Panc1 (cell line): Measurements from ENCODE around the gene DRAXIN. TPM values are rescaled to one million over a fixed set of nuclear protein-coding genes. Genes with fewer than 3 reads are reported as not detected.

Experiments
- ATAC-seq: fragments of 200-7000 bp; cut with Tn5 transposase; 2 replicates; pipeline ENCODE4 v1.9.1; 2020; ENCODE audit warnings: mild to moderate bottlenecking, moderate library complexity
- BruUV-seq: library from RNA; stranded (reverse); fragments of 400-500 nt; replicated peaks from 2 replicates; lab custom pipeline; 2021; lab: Mats Ljungman, UMichigan
- CTCF ChIA-PET: fragments of 300-600 bp; sonication (Branson Sonifier 250); formaldehyde crosslinking; loops from one replicate; lab custom pipeline; 2022; ENCODE audit warnings: antibody characterized with exemption; lab: Charles Lee
- POLR2A ChIA-PET: fragments of 300-600 bp; sonication (Branson Sonifier 250); formaldehyde crosslinking; loops from one replicate; lab custom pipeline; 2022; ENCODE audit warnings: antibody characterized with exemption; lab: Charles Lee
- DNase-seq: peaks from one replicate; pipeline ENCODE4 v3.0.0-alpha.2; 2010; ENCODE audit warnings: low read depth, low spot score
- H3K27ac ChIP-seq: 2 replicates; pipeline ENCODE4 v1.5.1; 2011; ENCODE audit warnings: mild to moderate bottlenecking, low read length, inconsistent platforms
- H3K27me3 ChIP-seq: fragments of 200-500 bp; sonication (Bioruptor generic); 2 replicates; pipeline ENCODE4 v1.6.0; 2014; ENCODE audit warnings: low read length, inconsistent platforms; ENCODE audit not compliant: control insufficient read depth, insufficient read depth
- H3K36me3 ChIP-seq: fragments of 200-500 bp; sonication (Bioruptor generic); 2 replicates; pipeline ENCODE4 v1.5.1; 2014; ENCODE audit warnings: inconsistent platforms, mild to moderate bottlenecking, low read length, moderate library complexity; ENCODE audit not compliant: control insufficient read depth, insufficient read depth
- H3K4me1 ChIP-seq: 2 replicates; pipeline ENCODE4 v1.5.1; 2011; ENCODE audit warnings: inconsistent platforms, mild to moderate bottlenecking, low read length, moderate library complexity; ENCODE audit not compliant: control insufficient read depth, insufficient read depth
- H3K4me3 ChIP-seq, 2 experiments: 2 replicates each; pipeline ENCODE4 v1.5.1; 2011 to 2012; ENCODE audit warnings: low read depth in 2 of 2, low read length in 2 of 2, mild to moderate bottlenecking in 2 of 2, inconsistent platforms in 1 of 2, moderate library complexity in 1 of 2
- H3K9me3 ChIP-seq: fragments of 200-500 bp; sonication (Bioruptor generic); 2 replicates; pipeline ENCODE4 v1.5.1; 2014; ENCODE audit warnings: low read depth, mild to moderate bottlenecking, inconsistent platforms, low read length, moderate library complexity; ENCODE audit not compliant: control insufficient read depth, insufficient read depth
- CTCF ChIP-seq: fragments of 450-650 bp; IDR thresholded peaks from 2 replicates; pipeline ENCODE4 v1.5.1; 2017; ENCODE audit warnings: mild to moderate bottlenecking
- POLR2AphosphoS5 ChIP-seq: IDR thresholded peaks from 2 replicates; pipeline ENCODE4 v1.6.1; 2012; ENCODE audit warnings: mild to moderate bottlenecking, low read depth, low read length, moderate library complexity
- REST ChIP-seq, 2 experiments: IDR thresholded peaks; 2 replicates each; pipeline ENCODE4 v1.6.1; 2011 to 2012; ENCODE audit warnings: low read depth in 2 of 2, control low read depth in 1 of 2, low read length in 1 of 2, mild to moderate bottlenecking in 1 of 2, moderate library complexity in 1 of 2; ENCODE audit not compliant: insufficient read depth in 1 of 2
- SIN3A ChIP-seq: IDR thresholded peaks from 2 replicates; pipeline ENCODE4 v1.6.1; 2012; ENCODE audit warnings: low read depth, mild to moderate bottlenecking, low read length, moderate library complexity, borderline replicate concordance; ENCODE audit not compliant: insufficient read depth
- TCF7L2 ChIP-seq: IDR thresholded peaks from 2 replicates; pipeline ENCODE4 v1.6.1; 2011; ENCODE audit warnings: mild to moderate bottlenecking, low read depth, low read length, inconsistent platforms
- in situ Hi-C: cut with HindIII; loops from 2 replicates; pipeline ENCODE4 v1.10.0; 2016; ENCODE audit warnings: low sequenced_read_pairs, low pct_unique_long_range_greater_than_20kb
- intact Hi-C: fragments of 100-400 bp; cut with micrococcal nuclease; formaldehyde crosslinking; loops from one replicate; pipeline ENCODE4 v1.10.0; 2022; ENCODE audit not compliant: unreplicated experiment
- total RNA-seq: library from RNA; stranded (reverse); gene quantifications from one replicate; pipeline ENCODE4 v1.2.1, GENCODE V29; 2021; ENCODE audit not compliant: unreplicated experiment

DRAXIN gene
- total RNA-seq, 1 experiment from 2014 or later: 0.13 TPM

DNA sequence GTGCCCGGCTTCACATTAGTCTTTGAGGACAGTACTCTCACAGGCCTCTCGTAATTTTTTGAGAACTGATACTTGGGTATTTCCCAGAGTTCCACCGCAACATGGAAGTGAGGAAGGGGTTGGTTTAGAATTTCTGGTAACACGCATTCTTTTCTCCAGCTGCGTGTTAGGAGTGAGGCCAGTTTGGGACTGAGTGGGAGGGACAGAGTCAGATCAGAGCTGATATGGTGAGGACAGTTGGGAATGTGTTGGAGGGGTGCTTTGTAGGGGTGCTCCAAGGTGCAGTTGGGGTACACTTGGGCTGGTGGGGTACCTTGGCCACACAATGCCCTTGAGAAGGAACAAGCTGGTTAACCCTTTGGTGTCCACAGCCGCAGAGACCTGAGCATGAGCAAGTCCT, 20.8 kb upstream of the DRAXIN start:
- TF ChIP-seq REST (IDR thresholded peaks at IDR 0.05; ENCODE audit: insufficient read depth in 1 of 2, low read depth in 2 of 2, low read length in 1 of 2) (no peak), SIN3A (no peak), CTCF (no peak), POLR2AphosphoS5 (no peak), TCF7L2 (no peak)
- no peak for DNase-seq
- ATAC-seq: no peak
- ChIA-PET POLR2A (no interaction called here), CTCF (interaction anchor here (0.5 to 1.0 kb wide), 2 partner anchors 49 to 430 kb away, joined by 3 read pairs; no protein-coding TSS in a partner anchor)
- no peak overlapping the region for H3K4me3 ChIP-seq
- no peaks in the 10 kb centered on the region for H3K27me3 ChIP-seq
- H3K27ac ChIP-seq: no peak overlapping the region
- in situ Hi-C loops: no loop called here
- intact Hi-C loops: no loop called here
- peaks cover 2% of the 10 kb centered on the region; the same call in 1 of the 2 replicates for H3K36me3 ChIP-seq
- H3K4me1 ChIP-seq: peaks cover 15% of the 10 kb centered on the region
- BruUV-seq: no TSS peak
- H3K9me3 ChIP-seq: no peaks in the 10 kb centered on the region

DNA sequence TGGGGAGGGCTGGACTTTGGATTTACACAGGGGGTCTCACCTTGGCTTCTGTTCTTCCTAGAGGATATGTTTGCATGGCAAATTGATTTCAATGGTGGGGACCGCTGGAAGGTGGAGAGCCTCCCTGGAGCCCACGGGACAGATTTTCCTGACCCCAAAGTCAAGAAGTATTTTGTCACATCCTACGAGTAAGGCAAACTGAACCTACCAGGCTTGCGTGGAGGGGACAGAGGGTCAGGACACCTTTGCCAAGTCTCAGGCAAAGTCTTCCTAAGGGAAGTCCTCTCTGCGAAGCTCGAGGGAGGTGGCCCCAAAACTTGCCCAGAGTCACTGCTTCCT, 20.3 kb upstream of the DRAXIN start:
- Histone ChIP-seq H3K4me1 (peaks cover 15% of the 10 kb centered on the region), H3K4me3 (no peak overlapping the region), H3K36me3 (peaks cover 2% of the 10 kb centered on the region; the same call in 1 of the 2 replicates), H3K27ac (no peak overlapping the region), H3K27me3 (no peaks in the 10 kb centered on the region), H3K9me3 (no peaks in the 10 kb centered on the region)
- intact Hi-C loops (no loop called here), in situ Hi-C loops (no loop called here)
- BruUV-seq: no TSS peak
- no peak for ATAC-seq
- CTCF ChIA-PET: interaction anchor here (0.5 to 1.0 kb wide), 2 partner anchors 48 to 430 kb away, joined by 3 read pairs; no protein-coding TSS in a partner anchor
- POLR2A ChIA-PET: no interaction called here
- TF ChIP-seq REST (IDR thresholded peaks at IDR 0.05; ENCODE audit: insufficient read depth in 1 of 2, low read depth in 2 of 2, low read length in 1 of 2) (no peak), TCF7L2 (no peak), POLR2AphosphoS5 (no peak), CTCF (no peak), SIN3A (no peak)
- DNase-seq: no peak
